Fibroblast of peridontal ligament (primary cell): ENCODE measurements around the gene NPR3.

Source experiments
- DNase-seq: peaks from one replicate; pipeline ENCODE4 v3.0.0-alpha.2; 2010; ENCODE audit errors: extremely low read depth

The NPR3 gene, protein sequence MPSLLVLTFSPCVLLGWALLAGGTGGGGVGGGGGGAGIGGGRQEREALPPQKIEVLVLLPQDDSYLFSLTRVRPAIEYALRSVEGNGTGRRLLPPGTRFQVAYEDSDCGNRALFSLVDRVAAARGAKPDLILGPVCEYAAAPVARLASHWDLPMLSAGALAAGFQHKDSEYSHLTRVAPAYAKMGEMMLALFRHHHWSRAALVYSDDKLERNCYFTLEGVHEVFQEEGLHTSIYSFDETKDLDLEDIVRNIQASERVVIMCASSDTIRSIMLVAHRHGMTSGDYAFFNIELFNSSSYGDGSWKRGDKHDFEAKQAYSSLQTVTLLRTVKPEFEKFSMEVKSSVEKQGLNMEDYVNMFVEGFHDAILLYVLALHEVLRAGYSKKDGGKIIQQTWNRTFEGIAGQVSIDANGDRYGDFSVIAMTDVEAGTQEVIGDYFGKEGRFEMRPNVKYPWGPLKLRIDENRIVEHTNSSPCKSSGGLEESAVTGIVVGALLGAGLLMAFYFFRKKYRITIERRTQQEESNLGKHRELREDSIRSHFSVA

DNA sequence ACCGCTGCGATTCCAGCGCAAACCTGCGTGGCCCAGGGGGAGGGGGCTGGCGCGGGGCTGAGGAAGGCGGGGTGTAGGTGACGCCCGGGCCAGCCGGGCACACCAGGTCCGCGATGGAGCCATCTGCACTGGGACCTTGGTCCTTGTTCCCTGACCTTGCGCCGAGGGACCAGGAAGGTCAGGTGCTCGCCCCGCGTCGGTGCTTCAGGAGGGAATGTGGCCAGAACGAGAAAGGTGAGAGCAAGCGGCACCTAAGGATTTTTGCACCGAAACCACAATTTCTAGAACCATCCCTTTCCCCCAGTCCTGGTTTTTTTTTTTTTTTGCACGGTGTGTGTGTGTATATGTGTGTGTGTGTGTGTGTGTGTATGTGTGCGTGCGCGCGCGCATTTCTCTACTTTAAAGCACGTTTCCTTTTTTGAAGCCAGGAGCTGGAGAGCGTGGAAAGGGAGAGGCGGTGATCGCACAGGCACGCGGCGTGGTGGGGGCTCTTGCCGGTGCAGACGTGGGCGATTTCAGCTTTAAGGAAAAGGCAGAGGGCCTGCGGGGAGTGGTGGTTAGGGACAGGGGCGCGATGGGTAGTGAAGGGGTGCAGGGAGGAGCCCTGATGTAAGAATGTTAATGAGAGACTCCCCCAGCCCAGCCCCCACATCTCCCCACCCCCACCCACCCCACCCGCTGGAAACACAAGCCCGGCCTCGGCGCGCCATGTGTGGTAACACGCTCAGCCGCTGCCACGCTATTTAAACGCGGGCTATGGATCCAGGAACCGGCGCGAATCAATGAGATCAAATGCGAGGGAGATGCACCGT lies at the start of gene NPR3:
TSS of gene NPR3 (plus strand) at position 772 of the 812 bp plus-strand sequence. CDS start 456 bp downstream, outside the sequence.
- peak; percentile 69 for DNase-seq

- DNase-seq: no peak
These were observed 46.6 kb upstream of the NPR3 start for GRCh38 chr5:32664523-32664922.

GRCh38 chr5:32668552-32668951 lies 42.6 kb upstream of the NPR3 start:
- no peak for DNase-seq

- no peak for DNase-seq
These were observed 37.8 kb upstream of the NPR3 start for GRCh38 chr5:32673272-32673671.

DNA sequence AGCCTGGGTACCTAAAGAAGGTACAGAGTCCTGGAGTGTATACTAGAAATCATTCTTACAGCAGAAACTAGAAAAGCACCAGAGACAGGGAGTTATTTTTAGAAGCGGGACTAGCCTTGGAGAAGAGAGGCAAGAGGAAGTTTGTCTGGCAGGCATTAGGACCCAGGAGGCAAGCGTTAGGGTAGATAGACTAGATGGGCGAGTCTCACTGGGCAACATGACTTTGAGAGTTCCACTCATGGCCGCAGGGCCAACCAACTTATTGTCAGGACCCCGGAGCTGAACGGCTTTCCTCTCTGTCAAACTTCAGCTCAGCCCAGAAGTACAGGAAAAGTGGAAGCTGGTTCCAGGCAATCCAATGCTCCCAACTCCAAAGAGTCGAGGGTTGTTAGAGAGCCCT lies 34.1 kb upstream of the NPR3 start:
- DNase-seq: no peak

DNA sequence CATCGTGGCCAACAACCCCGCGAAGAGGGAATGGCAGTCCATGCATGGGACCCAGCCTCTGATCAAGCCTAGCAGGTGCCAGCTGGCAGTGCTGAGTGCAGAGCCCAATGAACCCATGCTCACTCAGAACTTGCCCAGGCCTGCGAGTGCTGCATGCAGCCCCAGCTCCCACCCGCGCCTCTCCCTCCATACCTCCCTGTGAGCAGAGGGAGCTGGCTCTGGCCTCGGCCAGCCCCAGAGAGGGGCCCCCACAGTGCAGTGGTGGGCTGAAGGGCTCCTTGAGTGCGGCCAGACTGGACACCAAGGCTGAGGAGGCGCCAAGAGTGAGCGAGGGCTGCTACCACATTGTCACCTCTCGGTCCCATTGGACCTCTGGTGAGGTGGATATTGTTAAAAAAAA lies 32.6 kb upstream of the NPR3 start:
- DNase-seq: no peak

DNA sequence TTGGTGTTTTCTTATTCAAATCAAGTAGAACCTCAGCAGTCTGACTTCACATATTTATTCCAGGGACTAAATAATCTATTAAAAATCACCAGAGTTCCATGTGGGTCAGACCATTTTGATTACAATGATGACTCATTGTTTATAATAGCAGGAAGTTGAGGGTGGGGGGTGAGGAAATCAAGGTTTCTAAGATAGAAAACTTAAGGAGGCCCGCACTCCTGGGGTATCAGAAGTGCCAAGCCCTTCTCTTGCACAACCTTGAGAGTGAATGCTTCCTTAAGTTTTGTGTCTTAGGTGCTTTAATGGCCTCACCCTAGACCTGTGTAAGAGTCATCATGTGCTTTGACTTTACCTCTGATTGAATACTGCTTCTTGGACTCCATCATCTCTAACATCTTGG lies 31.9 kb upstream of the NPR3 start:
- DNase-seq: no peak

DNA sequence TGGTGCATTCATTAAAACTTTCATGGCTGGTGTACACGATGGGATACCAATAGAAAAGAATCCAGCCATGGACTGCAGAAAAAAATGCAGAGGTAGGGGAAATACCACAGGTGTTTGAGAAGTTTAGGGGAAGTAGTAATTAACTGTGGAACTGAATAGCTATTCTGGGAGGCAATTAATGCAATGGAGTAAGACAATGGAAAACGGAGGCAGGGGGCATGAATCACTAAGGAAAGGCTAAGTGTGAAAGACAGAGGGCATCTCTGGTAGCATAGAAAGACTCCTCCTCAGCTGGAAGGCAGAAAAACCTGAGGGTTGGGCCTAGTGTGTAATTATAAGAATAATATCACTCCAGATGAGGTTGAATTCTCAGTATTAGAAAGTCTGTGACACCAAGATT lies 30.9 kb upstream of the NPR3 start:
- no peak for DNase-seq

- DNase-seq: no peak
These were observed 28.0 kb upstream of the NPR3 start for GRCh38 chr5:32683125-32683524.

GRCh38 chr5:32684260-32684659 lies 26.9 kb upstream of the NPR3 start:
- DNase-seq: no peak

- DNase-seq: no peak
These were observed 24.2 kb upstream of the NPR3 start for GRCh38 chr5:32686799-32687498.

DNA sequence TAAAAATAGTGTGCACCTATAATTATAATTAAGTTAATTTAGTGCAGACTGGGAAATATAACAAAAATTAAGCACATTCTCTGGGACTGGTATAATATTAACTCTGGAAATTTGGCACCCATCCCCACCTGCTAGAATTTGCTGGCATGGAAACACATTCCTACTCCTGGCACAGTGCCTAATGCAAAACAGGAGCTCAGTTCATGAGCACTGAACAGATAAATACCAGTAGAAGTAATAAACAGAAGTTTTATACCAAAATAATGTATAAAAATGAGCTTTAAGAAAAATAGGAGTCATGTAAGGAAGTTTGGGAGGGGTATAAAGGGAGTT lies 23.7 kb upstream of the NPR3 start:
- DNase-seq: peak; percentile 64

- DNase-seq: no peak
These were observed 21.0 kb upstream of the NPR3 start for GRCh38 chr5:32690153-32690552.

GRCh38 chr5:32690666-32691065 lies 20.5 kb upstream of the NPR3 start:
- no peak for DNase-seq

DNA sequence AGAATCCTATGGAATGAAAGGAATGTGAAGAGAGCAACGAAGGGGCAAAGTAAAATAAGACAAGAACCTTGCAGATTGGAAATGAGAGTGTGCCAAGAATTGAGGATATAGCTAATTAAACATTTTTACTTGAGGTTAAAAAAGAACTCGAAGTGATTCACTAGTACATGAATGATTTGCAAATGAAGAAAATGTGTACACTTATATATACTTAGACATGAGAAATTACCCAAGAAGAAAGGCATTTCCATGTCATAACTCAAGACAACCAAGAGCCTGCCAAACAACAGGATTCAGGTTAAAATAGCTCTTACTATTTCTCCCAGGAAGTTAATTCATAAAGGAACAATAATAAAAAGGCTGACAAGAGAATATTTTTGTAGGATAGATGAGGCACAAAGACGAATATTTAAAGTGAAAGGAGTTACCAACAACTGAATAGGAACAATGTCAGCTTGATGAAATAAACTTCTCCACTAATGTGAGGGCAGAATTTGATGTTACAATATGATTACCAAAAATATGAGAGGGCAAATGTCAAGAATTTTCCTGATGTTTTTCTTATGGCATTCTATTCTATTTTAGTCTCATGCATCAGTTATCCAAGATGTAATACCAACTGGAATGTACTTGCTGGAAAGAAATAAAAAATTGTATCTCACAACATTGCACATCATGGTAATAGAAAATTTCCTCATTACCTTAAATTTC lies 18.9 kb upstream of the NPR3 start:
- peak; percentile 92 for DNase-seq

- DNase-seq: no peak
These were observed 7.2 kb upstream of the NPR3 start for GRCh38 chr5:32703957-32704356.

DNA sequence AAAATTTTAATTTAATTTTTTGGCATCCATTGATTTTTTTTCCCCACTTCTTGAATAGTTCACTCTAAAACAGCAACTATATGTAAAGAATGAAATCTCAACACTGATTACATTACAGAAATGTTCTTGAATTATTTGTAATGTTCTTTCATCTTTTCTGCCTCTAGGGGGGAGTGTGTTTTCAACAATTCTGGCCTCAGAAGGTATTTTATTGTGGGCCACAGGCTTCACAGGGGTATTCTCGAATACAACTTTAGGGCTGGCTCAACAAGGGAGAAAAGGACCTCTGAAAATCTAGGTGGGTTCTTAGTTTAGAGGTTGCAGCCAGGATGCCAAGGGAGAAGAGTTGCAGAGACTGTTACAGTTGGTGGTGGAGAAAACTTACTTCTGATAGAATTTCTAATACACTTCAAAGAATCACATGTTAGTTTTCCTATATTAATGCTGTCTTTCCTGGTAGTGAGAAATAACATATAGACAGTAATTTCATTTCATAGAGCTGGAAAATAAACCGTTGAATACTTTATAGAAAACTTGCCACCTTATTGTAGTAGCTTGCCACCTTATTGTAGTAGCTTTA lies 3.6 kb upstream of the NPR3 start:
- peak; percentile 74 for DNase-seq

DNA sequence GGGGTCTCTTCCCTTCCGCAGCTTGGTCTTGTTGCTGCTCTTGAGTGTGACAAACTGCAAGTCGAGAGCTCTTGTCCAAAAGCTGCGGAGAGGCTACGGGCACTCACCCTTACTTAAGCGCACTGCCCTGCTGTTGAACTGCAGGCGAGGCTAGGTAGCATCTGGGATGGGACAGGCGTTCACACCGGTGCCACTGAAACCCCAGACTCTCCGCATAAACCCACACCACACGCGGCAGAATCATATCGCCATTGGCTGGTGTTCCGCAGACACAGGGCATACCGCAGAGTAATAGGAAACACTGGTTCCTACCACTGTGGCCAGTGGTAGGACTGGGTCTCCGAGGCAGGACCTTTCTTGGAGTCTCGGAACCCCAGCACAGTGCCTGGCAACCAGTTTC lies 2.2 kb upstream of the NPR3 start:
- no peak for DNase-seq

DNA sequence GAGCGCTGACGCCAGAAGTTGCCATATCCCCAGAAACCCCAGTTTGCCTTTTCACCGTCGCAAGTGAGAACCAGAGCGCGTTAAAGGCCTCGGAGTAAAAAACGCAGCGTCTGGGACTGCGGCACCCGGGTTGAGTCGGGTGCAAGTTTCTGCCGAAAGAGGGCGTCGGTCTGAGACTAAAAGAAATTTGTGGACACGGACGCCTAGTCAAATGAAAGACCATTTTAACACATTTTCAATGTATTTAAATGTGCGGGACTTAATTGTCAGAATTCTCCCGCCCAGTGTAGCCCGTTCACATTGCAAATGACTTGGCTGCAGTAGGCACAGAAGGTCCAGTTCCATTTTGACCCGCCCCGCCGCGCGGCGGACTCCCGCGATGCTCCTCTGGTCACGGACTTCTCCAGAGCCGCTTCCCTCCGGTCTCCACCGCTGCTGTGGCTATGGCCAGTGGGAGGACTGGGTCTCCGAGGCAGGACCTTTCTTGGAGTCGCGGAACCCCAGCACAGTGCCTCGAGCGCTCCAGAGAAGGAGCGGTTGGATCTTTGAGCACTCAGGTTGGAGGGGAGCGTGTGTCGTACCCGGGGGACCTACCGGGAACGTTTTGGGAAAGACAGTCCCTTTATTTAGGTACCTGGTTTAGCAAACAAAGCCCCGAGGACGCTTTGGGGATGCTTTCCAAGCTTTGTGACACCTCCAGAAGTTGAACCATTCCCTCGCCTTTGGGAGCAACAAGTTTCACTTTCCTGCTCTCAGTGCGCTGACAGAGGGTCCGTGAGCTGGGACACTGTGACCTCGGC lies 1.2 kb upstream of the NPR3 start:
- DNase-seq: peak; percentile 84

- no peak for DNase-seq
These were observed 200 bp downstream of the NPR3 start for GRCh38 chr5:32711362-32711680.
